Upper lobe of left lung (tissue), 6 donors: ENCODE data around the gene CDC25B. TPM values are rescaled to one million over a fixed set of nuclear protein-coding genes. Genes with fewer than 3 reads are reported as not detected.

ENCODE experiments used
- ATAC-seq, 2 donors: fragments of 200-7000 bp; cut with Tn5 transposase; one replicate each; pipeline ENCODE4 v1.9.1; 2022; ENCODE audit warnings: mild to moderate bottlenecking in 2 of 2, moderate library complexity in 2 of 2; ENCODE audit not compliant: low FRiP score in 2 of 2
- DNase-seq, 2 donors: peaks; one replicate each; pipeline ENCODE4 v3.0.0-alpha.2; 2019 to 2020
- H3K27ac ChIP-seq, 4 donors: fragments of 200-600 bp; sonication (generic); one replicate each; pipeline ENCODE4 v1.5.1; 2016 to 2019
- H3K27me3 ChIP-seq, 4 donors: fragments of 200-600 bp; sonication (generic); one replicate each; pipeline ENCODE4 v1.5.1; 2017 to 2019
- H3K36me3 ChIP-seq, 4 donors: fragments of 200-600 bp; sonication (generic); one replicate each; pipeline ENCODE4 v1.5.1; 2016 to 2019
- H3K4me1 ChIP-seq, 4 donors: fragments of 200-600 bp; sonication (generic); one replicate each; pipeline ENCODE4 v1.5.1; 2018 to 2019
- H3K4me3 ChIP-seq, 4 donors: fragments of 200-600 bp; sonication (generic); one replicate each; pipeline ENCODE4 v1.5.1; 2017 to 2019; ENCODE audit warnings: mild to moderate bottlenecking in 2 of 4, moderate library complexity in 1 of 4
- H3K9me3 ChIP-seq, 4 donors: fragments of 200-600 bp; sonication (generic); one replicate each; pipeline ENCODE4 v1.5.1; 2018 to 2019
- CTCF ChIP-seq, 6 experiments: fragments of 450-650 bp in 4 of 6; fragments of 200-600 bp in 2 of 6; sonication (generic) in 2 of 6; IDR thresholded peaks; one replicate each; pipeline ENCODE4 v1.5.1; 2016 to 2019; ENCODE audit warnings: antibody characterized with exemption in 6 of 6
- EP300 ChIP-seq, 4 donors: sonication (generic); formaldehyde crosslinking; IDR thresholded peaks; one replicate each; pipeline ENCODE4 v1.5.1; 2017; ENCODE audit warnings: antibody characterized with exemption in 4 of 4, control low read depth in 2 of 4
- POLR2A ChIP-seq, 4 donors: fragments of 450-650 bp; IDR thresholded peaks; one replicate each; pipeline ENCODE4 v1.5.1; 2016 to 2017; ENCODE audit warnings: antibody characterized with exemption in 4 of 4, mild to moderate bottlenecking in 2 of 4
- POLR2AphosphoS5 ChIP-seq, 2 donors: sonication (generic); formaldehyde crosslinking; IDR thresholded peaks; one replicate each; pipeline ENCODE4 v1.5.1; 2017; ENCODE audit warnings: antibody characterized with exemption in 2 of 2
- WGBS, 2 donors: methylation state at CpG; one replicate each; pipeline ENCODE4 v1.1.5; 2017 to 2018; 5-methylcytosine and 5-hydroxymethylcytosine counted together
- total RNA-seq, 6 donors: library from RNA; depleted of rRNA in 4 of 6; stranded (reverse); fragments of >200 nt in 4 of 6; gene quantifications; one replicate each; pipeline versions ENCODE4 v1.1.0 to v1.2.1, GENCODE V29; 2016 to 2021
- donor health status: DM: no; HTN: no; CAD: no; lungs with moderate emphysema.
- donor health status: DM: no; HTN: yes; CAD: no; lungs with severe emphysema.

Gene CDC25B
- total RNA-seq, 6 donors from 2014 or later = 45.5 to 151 (median 99.1) TPM

- no peaks in the 10 kb centered on the region for H3K9me3 ChIP-seq
- ATAC-seq = no peak
- no peak for DNase-seq
- 62 to 66% methylated on average over 16 to 20 of the region's 20 CpGs for WGBS, 2 donors
- peaks cover 11 to 27% (median 20%) of the 10 kb centered on the region in 4 donors for H3K36me3 ChIP-seq
- peak overlapping the region; percentile 94 to 99 (median 98) for H3K27ac ChIP-seq
- no peaks in the 10 kb centered on the region for H3K27me3 ChIP-seq
- peaks cover 28 to 38% (median 30%) of the 10 kb centered on the region in 4 donors for H3K4me1 ChIP-seq
- TF ChIP-seq POLR2A (IDR thresholded peaks at IDR 0.05) (no peak), CTCF (IDR thresholded peaks at IDR 0.05) (no peak), POLR2AphosphoS5 (IDR thresholded peaks at IDR 0.05) (no peak), EP300 (IDR thresholded peaks at IDR 0.05) (no peak)
- peak overlapping the region in 3 of 4 donors; percentile 83 to 93 (median 90) for H3K4me3 ChIP-seq
Observed at GRCh38 chr20:3819411-3820047, 23.4 kb downstream of the CDC25B start.

GRCh38 chr20:3820048-3820900 lies 24.2 kb downstream of the CDC25B start, which contains the start of gene AP5S1:
TSS of gene AP5S1 (plus strand) at chr20:3820547. CDS start at chr20:3822118, 1,571 bp downstream.
- TF ChIP-seq POLR2A (IDR thresholded peaks at IDR 0.05) = peak in 2 of 4 donors; percentile 49 to 86
- peak; percentile 90 to 94 for TF ChIP-seq POLR2AphosphoS5 (IDR thresholded peaks at IDR 0.05)
- peak in 1 of 4 donors; percentile 66 for TF ChIP-seq EP300 (IDR thresholded peaks at IDR 0.05)
- TF ChIP-seq CTCF (IDR thresholded peaks at IDR 0.05) = peak; percentile 99 to 100 (median 100)
- H3K36me3 ChIP-seq = peaks cover 17 to 35% (median 26%) of the 10 kb centered on the region in 4 donors
- peak; percentile 98 to 100 for DNase-seq
- peak within 1 kb of the TSS; percentile 81 to 93 (median 86) for H3K4me3 ChIP-seq
- peaks cover 26 to 32% (median 28%) of the 10 kb centered on the region in 4 donors for H3K4me1 ChIP-seq
- H3K27ac ChIP-seq = peak within 1 kb of the TSS; percentile 94 to 99 (median 98)
- peak; percentile 91 to 97 for ATAC-seq
- no peaks in the 10 kb centered on the region for H3K27me3 ChIP-seq
- H3K9me3 ChIP-seq = no peaks in the 10 kb centered on the region
- WGBS, 2 donors = 0% methylated on average over 37 to 39 of the region's 96 CpGs

- Histone ChIP-seq H3K4me3 (peak overlapping the region; percentile 81 to 93 (median 86)), H3K36me3 (peaks cover 17 to 35% (median 29%) of the 10 kb centered on the region in 4 donors), H3K9me3 (no peaks in the 10 kb centered on the region), H3K27me3 (no peaks in the 10 kb centered on the region), H3K27ac (peak overlapping the region; percentile 94 to 99 (median 98)), H3K4me1 (peaks cover 26 to 32% (median 28%) of the 10 kb centered on the region in 4 donors)
- 41 to 46% methylated on average over 20 of the region's 20 CpGs for WGBS, 2 donors
- ATAC-seq (no peak), DNase-seq (no peak)
- no peak for TF ChIP-seq CTCF (IDR thresholded peaks at IDR 0.05)
- TF ChIP-seq EP300 (IDR thresholded peaks at IDR 0.05) = no peak
- TF ChIP-seq POLR2AphosphoS5 (IDR thresholded peaks at IDR 0.05) = no peak
- peak in 1 of 4 donors; percentile 43 for TF ChIP-seq POLR2A (IDR thresholded peaks at IDR 0.05)
Observed at GRCh38 chr20:3820901-3821727, 25.0 kb downstream of the CDC25B start.

- Histone ChIP-seq H3K27me3 (no peaks in the 10 kb centered on the region), H3K9me3 (no peaks in the 10 kb centered on the region), H3K4me1 (peaks cover 25 to 32% (median 27%) of the 10 kb centered on the region in 4 donors), H3K27ac (peak overlapping the region in 1 of 4 donors; percentile 94), H3K4me3 (no peak overlapping the region), H3K36me3 (peaks cover 17 to 35% (median 30%) of the 10 kb centered on the region in 4 donors)
- 94 to 97% methylated on average over 14 of the region's 14 CpGs for WGBS, 2 donors
- ATAC-seq = no peak
- no peak for DNase-seq
- TF ChIP-seq POLR2A (IDR thresholded peaks at IDR 0.05) (no peak), CTCF (IDR thresholded peaks at IDR 0.05) (no peak), POLR2AphosphoS5 (IDR thresholded peaks at IDR 0.05) (no peak), EP300 (IDR thresholded peaks at IDR 0.05) (no peak)
Observed at GRCh38 chr20:3821996-3822395, 25.9 kb downstream of the CDC25B start.
